Activated CD4-positive, alpha-beta T cell treated with anti-CD3 and anti-CD28 coated beads for 4 hours (primary cell): ENCODE measurements around the gene GSX1.
"Not testable (repeated sequence)": the region's sequence is repeated elsewhere in the genome, so short reads cannot be mapped to it uniquely, and the experiment has no call there.

Source experiments
- DNase-seq, 2 donors: peaks; one replicate each; pipeline ENCODE4 v3.0.0-alpha.2; 2020

GSX1 gene

DNA sequence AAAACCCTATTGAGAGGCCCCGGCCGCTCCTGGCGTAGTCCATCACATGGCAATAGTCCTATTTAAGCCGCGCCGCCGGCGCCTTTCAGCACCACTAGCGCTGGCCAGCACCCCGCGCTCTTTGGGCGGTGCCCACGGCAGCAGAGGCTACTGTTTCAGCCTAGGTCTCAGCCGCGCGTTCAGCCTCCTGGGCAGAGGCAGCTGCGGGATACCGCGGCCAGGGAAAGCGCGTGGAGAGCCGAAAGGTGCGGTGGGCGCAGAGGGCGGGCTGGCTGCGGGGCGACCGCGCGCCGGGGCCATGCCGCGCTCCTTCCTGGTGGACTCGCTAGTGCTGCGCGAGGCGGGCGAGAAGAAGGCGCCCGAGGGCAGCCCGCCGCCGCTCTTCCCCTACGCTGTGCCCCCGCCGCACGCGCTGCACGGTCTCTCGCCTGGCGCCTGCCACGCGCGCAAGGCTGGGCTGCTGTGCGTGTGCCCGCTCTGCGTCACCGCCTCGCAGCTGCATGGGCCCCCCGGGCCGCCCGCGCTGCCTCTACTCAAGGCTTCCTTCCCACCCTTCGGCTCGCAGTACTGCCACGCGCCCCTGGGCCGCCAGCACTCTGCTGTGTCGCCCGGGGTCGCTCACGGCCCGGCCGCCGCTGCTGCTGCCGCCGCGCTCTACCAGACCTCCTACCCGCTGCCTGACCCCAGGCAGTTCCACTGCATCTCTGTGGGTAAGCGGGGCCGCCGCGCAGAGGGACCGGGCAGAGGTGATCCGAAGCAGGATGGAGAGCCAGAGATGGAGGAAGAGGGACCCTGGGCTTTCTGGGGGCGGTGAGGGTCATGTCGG is at the start of gene GSX1:
TSS of gene GSX1 (plus strand) at position 91 of the 826 bp plus-strand sequence. CDS start at position 299, 208 bp downstream.
- peak in 1 of 2 donors; percentile 7 for DNase-seq

DNA sequence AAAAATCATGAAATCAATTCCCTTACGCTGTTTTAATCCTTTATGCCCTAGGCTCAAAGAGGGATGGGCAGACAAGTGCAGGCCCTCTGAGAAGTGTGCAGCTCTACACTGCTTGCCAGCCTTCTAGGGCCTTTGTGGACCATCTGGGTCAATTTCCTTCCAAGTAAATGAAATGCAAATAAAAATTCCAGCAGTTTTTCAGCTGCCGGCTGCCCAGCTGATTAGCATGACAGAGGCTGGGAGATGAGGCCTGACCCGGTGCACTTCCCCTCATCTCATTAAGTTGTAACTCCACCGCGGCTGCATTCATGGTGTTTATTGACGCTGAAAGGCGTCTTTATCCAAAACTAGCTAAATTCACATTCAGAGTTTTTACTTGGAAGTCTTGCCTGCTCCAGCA is 47.5 kb upstream of the GSX1 start:
- DNase-seq, result no peak

DNA sequence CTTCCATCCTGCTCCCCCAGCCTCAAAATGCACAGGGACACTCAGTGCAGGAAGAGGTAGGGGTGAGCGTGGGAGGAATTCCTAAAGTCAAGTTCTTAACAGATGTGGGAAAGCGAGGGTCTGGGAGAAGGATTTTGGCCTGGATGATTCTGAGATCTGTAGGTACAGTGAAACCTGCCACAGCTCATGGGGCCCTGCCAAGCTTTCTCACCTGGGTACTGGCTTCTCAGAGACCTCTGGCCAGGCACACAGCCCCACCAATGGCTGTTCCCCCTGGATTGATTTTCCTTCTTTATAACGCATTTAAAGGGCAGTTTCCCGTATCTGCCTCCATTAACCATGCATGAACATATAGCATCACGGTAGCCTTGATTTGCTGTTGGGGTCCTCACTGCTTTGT is 47.0 kb upstream of the GSX1 start:
- no peak for DNase-seq

DNA sequence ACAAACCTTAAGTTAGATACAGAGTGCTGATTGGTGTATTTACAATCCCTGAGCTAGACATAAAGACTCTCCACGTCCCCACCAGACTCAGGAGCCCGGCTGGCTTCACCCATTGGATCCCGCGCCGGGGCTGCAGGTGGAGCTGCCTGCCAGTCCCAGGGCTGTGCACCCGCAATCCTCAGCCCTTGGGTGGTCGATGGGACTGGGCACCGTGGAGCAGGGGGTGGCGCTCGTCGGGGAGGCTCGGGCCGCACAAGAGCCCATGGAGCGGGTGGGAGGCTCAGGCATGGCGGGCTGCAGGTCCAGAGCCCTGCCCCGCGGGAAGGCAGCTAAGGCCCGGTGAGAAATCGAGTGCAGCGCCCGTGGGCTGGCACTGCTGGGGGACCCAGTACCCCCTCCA is 44.1 kb upstream of the GSX1 start:
- not testable (repeated sequence) for DNase-seq

DNA sequence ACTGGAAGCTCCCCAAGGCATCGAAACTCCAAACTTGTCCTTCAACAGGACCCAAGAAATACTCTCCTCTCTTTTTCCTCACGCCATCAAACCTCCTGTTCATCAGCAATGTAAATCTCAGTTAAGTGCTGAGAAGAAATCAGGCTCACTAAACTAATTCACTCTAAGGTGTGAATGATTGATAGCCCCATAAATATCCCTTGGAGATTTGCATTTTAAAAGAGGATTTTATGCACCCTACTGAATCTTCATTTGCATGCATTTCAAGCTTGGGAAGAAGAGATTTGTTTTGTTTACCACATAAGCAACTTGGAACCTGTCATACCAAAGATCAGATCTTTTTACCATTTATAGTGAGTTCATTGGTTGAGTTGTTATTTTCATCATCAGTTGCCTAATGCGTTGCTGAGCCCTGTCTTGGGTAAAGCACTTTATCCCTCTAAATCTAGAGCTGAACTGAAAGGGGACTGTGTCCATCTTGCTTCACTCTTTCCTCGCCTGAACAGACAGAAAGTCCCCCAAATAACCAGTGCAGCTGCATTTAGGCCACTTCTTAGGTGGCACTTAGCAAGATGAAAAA is 40.2 kb upstream of the GSX1 start:
- DNase-seq, result no peak

DNA sequence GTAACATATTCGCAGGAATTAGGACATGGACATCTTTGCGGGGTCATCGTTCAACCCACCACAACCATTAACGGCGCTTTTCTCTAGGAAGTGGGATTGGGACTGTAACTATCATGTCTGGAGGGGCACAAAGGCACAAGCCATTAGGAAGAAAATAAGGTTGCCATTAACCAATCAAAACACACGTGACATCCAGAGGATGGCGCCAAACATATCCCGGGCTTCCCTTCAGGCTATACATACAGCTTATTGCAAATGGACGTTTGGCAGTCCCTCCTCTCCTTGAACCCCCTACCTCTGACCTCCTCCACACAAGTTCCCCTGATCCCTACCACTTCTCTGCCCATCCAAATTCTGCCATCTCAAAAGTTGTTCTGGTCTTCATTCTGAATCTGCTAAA is 26.6 kb upstream of the GSX1 start:
- DNase-seq, result no peak

GRCh38 chr13:27770809-27771208 is 21.5 kb upstream of the GSX1 start:
- DNase-seq, result no peak

DNA sequence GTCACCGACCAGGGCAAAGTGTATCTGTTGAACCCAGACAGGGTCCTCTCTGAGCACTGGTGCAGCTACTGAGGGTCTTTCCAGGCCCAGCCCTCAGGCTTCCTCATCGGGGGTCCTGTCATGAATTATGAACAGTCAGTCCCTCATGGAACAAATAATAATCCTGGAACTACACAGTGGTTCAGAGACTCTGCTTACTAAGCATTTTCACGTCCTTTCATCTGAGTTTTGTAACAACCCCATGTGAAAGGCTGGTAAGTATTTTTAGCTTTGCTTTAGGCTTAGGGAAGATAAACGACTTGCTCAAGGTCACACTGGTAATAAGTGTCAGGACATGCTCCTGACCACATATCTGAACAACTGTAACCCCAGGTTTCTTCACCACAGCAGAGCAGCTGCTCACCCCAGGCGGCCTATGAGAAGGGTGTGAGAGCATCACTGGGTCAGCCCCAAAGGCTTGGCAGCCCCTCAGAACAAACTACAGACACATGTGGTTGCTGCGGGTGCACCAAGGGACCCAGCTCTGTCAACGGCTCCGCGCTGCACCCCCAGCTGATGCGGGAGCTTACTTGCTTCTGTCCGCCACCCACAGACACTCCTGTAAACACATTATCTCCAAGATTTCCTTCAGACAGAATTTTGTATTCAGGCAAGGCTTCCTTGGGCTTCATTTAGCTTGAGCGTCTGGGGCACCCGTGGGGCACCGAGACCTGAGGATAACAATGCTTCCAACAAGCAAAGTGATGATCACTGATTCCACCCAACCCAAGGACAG is 19.4 kb upstream of the GSX1 start:
- no peak for DNase-seq

GRCh38 chr13:27774169-27774568 is 18.1 kb upstream of the GSX1 start:
- no peak for DNase-seq

- no peak for DNase-seq
These were observed 17.6 kb upstream of the GSX1 start for GRCh38 chr13:27774651-27775050.

GRCh38 chr13:27775943-27776342 is 16.3 kb upstream of the GSX1 start:
- no peak for DNase-seq

DNA sequence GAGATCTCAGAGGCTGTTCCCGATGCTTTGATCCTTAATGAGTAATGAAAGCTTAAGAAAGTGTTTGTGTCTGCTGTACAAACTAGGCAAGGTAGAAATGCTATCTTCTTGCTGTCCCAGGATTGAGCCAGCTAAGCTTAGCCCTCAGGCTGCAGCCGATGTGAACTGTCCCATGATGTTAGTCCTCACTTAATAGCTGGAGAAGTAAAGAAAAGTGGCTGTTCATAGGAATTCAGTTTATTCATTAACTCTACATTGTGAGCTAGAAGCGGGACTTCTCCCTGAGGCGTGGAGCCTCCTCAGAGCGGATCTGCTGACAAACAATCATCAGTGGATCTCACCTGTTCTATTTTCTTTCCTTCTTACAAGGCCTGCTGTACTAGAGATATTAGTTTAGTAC is 10.1 kb upstream of the GSX1 start:
- no peak for DNase-seq

GRCh38 chr13:27783111-27783510 is 9.2 kb upstream of the GSX1 start:
- DNase-seq, result no peak

DNA sequence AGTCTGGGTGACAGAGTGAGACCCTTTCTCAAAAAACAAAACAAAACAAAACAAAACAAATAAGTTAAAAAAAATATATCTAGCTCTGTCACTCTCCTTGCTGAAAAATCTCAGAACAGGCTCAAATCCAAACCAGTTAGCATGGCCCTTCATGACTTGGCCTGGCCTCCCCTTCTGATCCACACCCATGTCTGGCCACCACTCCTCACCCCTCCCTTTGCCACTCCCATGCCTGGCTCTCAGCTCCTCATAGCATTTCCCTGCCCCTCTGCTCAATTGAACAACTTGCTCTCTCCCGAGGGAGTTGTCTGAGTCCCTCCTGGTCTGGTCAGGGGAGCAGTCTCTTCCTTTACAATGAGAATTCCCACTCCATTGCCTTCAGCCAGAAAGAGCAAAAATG is 4.0 kb upstream of the GSX1 start:
- DNase-seq, result no peak

GRCh38 chr13:27789153-27789494 is 3.2 kb upstream of the GSX1 start:
- no peak for DNase-seq

GRCh38 chr13:27789495-27790303 is 2.6 kb upstream of the GSX1 start:
- no peak for DNase-seq

DNA sequence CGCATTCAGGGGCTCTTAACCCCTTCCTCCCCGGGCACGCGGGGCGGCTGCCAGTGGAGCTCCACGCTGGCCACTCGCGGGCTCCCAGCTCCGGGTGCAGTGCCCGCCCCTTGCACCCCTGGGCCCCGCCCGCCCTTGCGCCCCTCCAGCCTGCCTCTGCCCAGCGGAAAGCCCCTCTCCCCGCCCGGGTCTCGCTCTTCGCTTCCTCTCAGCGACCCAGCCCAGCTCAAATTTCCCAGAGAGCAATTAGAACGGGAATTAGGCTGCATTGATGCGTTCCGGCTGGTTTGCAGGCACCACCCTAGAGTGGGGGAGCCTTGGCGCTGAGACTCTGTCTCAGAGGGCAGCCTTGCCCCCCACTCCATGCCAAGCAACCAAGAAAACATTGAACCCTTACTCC is 1.8 kb upstream of the GSX1 start:
- DNase-seq, result no peak

- no peak for DNase-seq
These were observed 960 bp upstream of the GSX1 start for GRCh38 chr13:27791146-27791900.

GRCh38 chr13:27791901-27792392 is 336 bp upstream of the GSX1 start:
- no peak for DNase-seq

DNA sequence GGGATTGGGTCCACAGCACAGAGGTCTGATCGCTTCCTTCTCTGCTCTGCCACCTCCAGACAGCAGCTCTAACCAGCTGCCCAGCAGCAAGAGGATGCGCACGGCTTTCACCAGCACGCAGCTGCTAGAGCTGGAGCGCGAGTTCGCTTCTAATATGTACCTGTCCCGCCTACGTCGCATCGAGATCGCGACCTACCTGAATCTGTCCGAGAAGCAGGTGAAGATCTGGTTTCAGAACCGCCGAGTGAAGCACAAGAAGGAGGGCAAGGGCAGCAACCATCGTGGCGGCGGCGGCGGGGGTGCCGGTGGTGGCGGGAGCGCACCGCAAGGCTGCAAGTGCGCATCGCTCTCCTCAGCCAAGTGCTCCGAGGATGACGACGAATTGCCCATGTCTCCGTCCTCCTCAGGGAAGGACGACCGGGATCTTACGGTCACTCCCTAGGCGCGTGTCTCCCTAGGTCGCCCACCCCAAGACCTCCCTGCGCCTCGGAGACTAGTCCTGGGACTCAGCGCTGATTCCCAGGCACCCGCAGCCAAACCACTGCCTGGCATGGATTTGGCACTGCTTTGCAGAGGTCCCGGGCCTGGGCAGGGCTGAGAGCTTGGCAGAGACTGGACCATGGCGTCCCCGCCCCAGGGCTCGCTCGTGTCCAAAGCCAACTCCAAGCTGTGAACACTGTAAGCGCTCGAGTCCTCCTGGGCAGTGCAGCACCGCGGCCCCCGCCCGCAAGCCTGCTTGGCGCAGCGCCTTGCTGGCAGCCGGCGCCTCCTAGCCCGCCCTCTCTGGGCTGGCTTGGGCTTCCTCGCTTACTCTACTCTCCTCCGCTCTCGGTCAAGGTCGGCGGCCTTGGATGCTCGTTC is 1.5 kb downstream of the GSX1 start:
- DNase-seq, result no peak

DNA sequence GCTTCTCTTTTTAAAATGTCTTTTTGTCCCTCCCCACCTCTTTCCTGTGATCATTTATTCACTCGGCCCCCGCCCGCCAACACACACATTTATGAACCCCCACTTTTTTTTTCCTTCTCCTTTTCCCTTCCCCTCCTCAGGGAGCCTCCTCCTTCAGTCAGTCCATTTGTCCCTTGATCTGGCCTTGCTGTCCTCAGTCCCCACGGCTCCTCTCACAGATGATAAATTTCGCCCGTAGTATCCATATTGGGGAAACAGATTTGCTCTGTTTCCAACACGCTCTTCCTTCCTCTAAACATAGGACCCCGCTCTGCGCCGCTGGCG is 2.0 kb downstream of the GSX1 start:
- no peak for DNase-seq
